GM21360 (cell line): ENCODE results near the gene THYN1.
"Not testable (repeated sequence)": the region's sequence is repeated elsewhere in the genome, so short reads cannot be mapped to it uniquely, and the experiment has no call there.

Experiments used
- ATAC-seq: cut with Tn5 transposase; IDR thresholded peaks from one replicate; pipeline ENCODE4 v1.9.1; 2021; ENCODE audit warnings: mild to moderate bottlenecking, moderate library complexity; ENCODE audit not compliant: unreplicated experiment

Gene THYN1

DNA sequence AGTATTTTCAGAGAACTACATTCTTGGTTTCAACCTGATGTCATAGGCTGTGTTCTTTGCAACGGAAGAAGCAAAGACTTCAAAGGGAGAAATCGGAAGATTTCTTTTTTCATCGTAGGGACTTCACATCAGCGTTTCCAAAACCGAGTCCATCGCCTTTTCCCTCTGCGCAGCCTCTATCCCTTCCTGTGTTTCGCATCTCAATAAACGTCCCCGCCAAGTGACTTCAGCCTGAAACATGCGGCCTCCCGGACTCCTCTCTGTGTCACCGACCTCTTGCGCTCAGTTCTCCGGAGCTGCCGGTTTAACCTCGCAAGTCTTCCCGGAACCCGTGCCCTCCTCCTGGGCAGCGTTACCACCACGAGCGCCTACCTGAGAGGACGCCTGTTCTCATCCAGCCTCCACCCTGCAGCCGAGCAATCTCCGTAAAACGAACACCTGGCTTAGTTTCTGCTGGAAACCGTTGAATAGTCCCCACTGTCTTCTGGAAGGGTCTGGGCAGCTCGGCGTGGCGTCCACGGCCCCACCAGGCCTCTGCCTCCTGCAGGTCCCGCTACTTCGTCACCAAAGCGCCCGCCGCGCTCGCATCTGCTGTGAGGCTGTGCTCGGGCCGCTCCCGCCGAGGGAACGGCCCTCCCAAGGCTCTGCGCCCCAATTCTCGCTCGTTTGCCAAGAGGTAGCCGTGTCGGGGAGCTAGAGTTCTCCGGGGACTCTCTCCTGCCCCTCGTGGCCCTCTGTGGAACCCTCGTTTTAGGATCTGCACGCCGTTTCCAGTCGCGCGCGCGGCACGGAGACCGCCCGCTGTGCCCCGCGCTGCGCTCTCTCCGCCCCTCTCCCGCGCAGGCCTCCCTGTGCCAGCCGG lies 22.6 kb upstream of the THYN1 start, which contains the start of gene GLB1L3:
Gene GLB1L3 (plus strand): TSS at position 846 of the 862 bp plus-strand sequence. CDS start 362 bp downstream, outside the sequence.
- peak; percentile 74 for ATAC-seq

DNA sequence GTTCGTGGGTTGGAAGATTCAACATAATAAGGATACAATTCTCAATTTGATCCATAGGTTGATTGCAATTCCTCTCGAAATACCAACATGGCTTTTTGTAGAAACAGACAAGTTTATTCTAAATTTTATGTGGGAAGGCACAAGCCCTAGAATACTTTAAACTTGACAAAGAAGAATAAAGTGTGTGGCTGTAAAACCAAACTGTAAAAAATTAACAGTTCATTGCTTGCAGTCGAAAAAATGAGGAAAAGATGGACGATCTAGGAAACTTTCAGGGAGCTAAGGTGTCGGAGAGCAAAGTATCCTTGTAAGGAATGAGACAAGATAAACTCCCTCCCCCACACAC lies 22.0 kb upstream of the THYN1 start:
- ATAC-seq, result no peak

DNA sequence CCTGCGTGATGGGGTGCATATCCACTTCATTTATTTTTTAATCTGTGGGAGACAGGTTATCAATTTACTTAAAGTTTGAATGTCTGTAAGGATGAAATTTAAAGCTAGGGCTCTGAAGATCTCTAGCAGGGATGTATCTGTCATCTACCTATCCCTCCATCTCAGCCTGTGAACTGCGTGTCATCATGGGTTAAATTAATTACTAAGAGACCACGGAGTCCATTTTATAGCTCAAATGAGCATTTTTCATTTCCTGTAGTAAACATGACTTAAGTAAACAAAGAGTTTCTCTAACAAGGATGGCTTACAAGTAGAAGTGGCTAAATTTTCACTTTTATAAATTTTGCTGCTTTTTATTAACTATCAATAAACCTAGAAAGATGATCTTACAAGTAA lies 20.2 kb upstream of the THYN1 start:
- ATAC-seq, result no peak

- no peak for ATAC-seq
Measured at GRCh38 chr11:134272381-134273316, 19.5 kb upstream of the THYN1 start.

GRCh38 chr11:134271978-134272377 lies 18.8 kb upstream of the THYN1 start:
- no peak for ATAC-seq

GRCh38 chr11:134270250-134270714 lies 17.1 kb upstream of the THYN1 start:
- ATAC-seq, result no peak

DNA sequence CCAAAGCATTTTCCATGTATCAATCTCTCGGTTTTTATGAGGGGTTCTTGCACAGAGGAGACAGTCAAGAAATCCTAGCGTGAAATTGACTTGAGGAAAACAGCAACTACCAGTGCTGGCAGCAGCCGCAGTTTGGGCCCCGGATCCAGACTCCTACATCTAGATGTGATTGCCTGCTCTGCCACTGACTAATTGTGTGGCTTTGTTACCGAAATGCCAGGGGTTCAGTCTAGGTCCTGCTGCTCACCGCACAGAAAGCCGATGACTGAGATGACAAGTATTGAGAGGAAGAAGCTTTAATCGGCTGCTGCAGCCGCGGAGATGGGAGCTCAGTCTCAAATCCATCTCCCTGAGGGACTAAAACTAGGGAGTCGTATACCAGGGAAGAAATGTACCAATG lies 14.8 kb upstream of the THYN1 start:
- no peak for ATAC-seq

DNA sequence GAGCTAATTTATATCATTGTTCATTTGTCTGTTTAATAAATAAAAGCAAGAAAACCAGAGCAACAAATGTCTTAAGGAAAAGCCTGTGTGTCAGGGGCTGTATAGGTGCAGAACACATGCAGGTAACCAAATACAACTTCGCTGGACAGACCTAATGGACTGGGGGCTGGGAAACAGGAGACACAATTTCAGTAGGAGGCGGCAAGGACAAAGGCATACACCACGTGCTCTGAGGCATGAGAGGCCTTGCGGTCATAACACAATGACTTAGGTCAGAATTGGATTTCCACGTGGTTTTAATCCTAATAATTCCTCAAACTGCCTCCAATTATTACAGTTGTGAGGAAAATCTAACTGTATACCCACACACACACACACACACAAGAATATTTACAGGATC lies 14.3 kb upstream of the THYN1 start:
- ATAC-seq, result no peak

GRCh38 chr11:134266841-134267251 lies 13.7 kb upstream of the THYN1 start:
- no peak for ATAC-seq

- no peak for ATAC-seq
Measured at GRCh38 chr11:134266440-134266839, 13.3 kb upstream of the THYN1 start.

DNA sequence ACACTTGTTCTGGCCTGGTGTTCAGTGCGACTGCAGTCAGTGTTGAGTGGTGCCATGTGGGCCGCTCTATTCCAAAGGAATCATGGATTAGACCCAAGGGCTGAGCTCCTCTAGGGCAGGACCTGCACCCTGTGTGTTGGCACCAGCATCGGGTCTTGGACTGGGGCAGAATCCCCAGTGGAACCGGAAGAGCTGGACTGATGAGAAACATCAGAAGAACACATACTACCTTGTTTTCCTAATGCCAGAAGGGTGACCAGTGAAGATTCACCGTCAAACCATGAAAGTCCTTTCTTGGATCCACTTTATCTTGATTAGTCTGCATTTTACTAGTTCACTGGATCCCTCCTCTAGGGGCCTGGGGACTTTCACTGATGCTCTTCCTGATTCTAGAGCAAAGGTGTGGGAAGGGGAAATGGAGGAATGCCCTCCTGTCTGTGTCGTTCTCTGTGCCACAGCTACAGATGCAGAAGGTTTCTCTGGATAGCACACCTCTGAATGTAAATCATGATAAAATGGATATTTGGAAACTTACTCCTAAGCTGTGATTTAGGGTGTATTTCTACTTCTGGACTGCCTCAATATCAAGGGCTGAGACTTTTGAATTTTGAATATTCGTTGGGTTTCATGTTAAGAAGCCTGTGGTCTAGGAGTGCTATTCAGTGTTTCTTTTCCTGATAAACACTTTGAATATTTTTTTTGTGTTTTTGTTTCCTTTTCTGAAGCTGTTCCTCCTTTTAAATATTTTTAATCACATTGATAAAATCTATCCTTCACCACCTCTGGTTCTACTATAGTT lies 12.0 kb upstream of the THYN1 start:
- ATAC-seq, result no peak

- no peak for ATAC-seq
Measured at GRCh38 chr11:134261626-134262488, 8.7 kb upstream of the THYN1 start.

DNA sequence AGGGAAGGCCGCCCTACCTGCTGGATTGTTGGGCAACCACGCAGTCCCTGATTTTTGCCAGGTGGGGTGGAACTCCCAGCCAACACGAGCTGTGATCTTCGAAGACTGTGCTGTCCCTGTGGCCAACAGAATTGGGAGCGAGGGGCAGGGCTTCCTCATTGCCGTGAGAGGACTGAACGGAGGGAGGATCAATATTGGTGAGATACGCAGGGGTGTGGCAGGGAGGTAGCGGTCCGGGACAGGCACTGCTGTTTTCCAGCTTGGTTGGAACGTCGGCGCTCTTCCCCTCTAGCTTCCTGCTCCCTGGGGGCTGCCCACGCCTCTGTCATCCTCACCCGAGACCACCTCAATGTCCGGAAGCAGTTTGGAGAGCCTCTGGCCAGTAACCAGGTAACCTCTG lies 7.8 kb upstream of the THYN1 start:
- no peak for ATAC-seq

- no peak for ATAC-seq
Measured at GRCh38 chr11:134260503-134260902, 7.4 kb upstream of the THYN1 start.

DNA sequence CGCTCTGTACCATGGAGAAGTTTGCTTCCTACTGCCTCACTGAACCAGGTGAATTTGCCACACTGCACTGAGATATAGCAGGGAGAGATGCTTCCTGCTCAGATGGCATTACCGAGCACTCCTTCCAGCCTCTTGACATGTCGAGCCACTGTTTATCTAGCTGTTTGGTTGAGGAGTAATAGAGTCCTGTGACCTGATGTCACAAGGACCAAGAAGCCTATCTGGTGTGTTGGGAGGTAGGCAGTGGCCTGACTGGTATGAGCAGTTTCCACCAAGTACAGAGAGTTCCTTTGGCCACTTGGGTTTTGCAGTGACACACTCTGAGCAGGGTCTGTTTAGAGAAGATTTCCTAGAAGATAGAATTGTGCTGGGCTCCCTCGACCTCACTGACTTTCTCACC lies 5.4 kb upstream of the THYN1 start:
- no peak for ATAC-seq

- ATAC-seq, result no peak
Measured at GRCh38 chr11:134257101-134257500, 3.9 kb upstream of the THYN1 start.

GRCh38 chr11:134255184-134255561 lies 2.0 kb upstream of the THYN1 start:
- not testable (repeated sequence) for ATAC-seq

GRCh38 chr11:134254433-134255183 lies 1.5 kb upstream of the THYN1 start:
- ATAC-seq, result no peak
